ENCODE results near the gene AKR1A1. TPM values are rescaled to one million over a fixed set of nuclear protein-coding genes. Genes with fewer than 3 reads are reported as not detected.
"Not testable (repeated sequence)": the region's sequence is repeated elsewhere in the genome, so short reads cannot be mapped to it uniquely, and the experiment has no call there.

AKR1A1 gene
- total RNA-seq, 1 donor from 2014 or later = 45.4 TPM

GRCh38 chr1:45585496-45586075 is 35.0 kb downstream of the AKR1A1 start:
- peak overlapping the region; percentile 97 for H3K27ac ChIP-seq (replicated peaks)

DNA sequence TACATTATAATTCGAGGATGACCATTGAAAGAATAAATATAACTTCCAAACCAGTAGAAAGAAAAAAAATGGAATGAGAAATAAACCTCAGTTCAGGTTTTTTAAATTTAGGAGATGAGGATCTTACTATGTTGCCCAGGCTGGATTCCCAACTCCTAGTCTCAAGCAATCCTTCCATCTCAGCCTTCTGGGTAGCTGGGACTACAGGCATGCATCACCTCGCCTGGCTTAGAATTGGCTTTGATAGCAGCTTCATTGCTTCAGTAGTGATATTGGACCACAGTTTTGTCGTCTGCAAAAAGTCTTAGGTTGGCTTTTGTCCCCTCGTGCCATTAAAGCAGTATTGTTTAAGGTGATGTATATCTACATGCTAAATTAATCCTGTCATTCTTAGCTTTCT is 36.1 kb downstream of the AKR1A1 start:
- intact Hi-C loops (cut with micrococcal nuclease) = loop anchor here (10.0 kb wide), 1 partner anchor 98 kb away; the partner anchor contains the start of genes GPBP1L1 and TMEM69
- Histone ChIP-seq H3K9me3 (replicated peaks) (no peaks in the 10 kb centered on the region), H3K27ac (replicated peaks) (no peak overlapping the region), H3K4me1 (peaks cover 51% of the 10 kb centered on the region), H3K4me3 (no peak overlapping the region), H3K27me3 (ENCODE audit: low read depth) (no peaks in the 10 kb centered on the region), H3K36me3 (peaks cover 5% of the 10 kb centered on the region)
- DNase-seq = no peak
- no peak for TF ChIP-seq CTCF (IDR thresholded peaks at IDR 0.05; ENCODE audit: borderline replicate concordance)

More at GRCh38 chr1:45585496-45586075, 35.0 kb downstream of the AKR1A1 start:
- Histone ChIP-seq H3K36me3 (no peaks in the 10 kb centered on the region), H3K9me3 (replicated peaks) (no peaks in the 10 kb centered on the region), H3K27me3 (ENCODE audit: low read depth) (no peaks in the 10 kb centered on the region), H3K4me1 (peaks cover 43% of the 10 kb centered on the region), H3K4me3 (peak overlapping the region; percentile 92)
- no peak for DNase-seq
- intact Hi-C loops (cut with micrococcal nuclease) = loop anchor here (10.0 kb wide), 1 partner anchor 99 kb away; the partner anchor contains the start of genes GPBP1L1 and TMEM69
- no peak for TF ChIP-seq CTCF (IDR thresholded peaks at IDR 0.05; ENCODE audit: borderline replicate concordance)

- H3K4me1 ChIP-seq = peaks cover 37% of the 10 kb centered on the region
Observed at GRCh38 chr1:45589861-45590260, 39.2 kb downstream of the AKR1A1 start.

GRCh38 chr1:45594412-45594811 is 43.8 kb downstream of the AKR1A1 start:
- TF ChIP-seq CTCF (IDR thresholded peaks at IDR 0.05; ENCODE audit: borderline replicate concordance) = no peak
- no peak for DNase-seq
- H3K27me3 ChIP-seq (ENCODE audit: low read depth) = no peaks in the 10 kb centered on the region
- peaks cover 37% of the 10 kb centered on the region for H3K36me3 ChIP-seq
- H3K4me1 ChIP-seq = peaks cover 14% of the 10 kb centered on the region
- H3K4me3 ChIP-seq = no peak overlapping the region
- intact Hi-C loops (cut with micrococcal nuclease) = no loop called here
- H3K9me3 ChIP-seq (replicated peaks) = no peaks in the 10 kb centered on the region
- no peak overlapping the region for H3K27ac ChIP-seq (replicated peaks)

More at GRCh38 chr1:45589861-45590260, 39.2 kb downstream of the AKR1A1 start:
- H3K27ac ChIP-seq (replicated peaks) = peak overlapping the region; percentile 40
- no peak for DNase-seq
- H3K4me3 ChIP-seq = peak overlapping the region; percentile 52
- H3K36me3 ChIP-seq = peaks cover 32% of the 10 kb centered on the region
- H3K27me3 ChIP-seq (ENCODE audit: low read depth) = no peaks in the 10 kb centered on the region
- intact Hi-C loops (cut with micrococcal nuclease) = loop anchor here (10.0 kb wide), 1 partner anchor 95 kb away; the partner anchor contains the start of genes GPBP1L1 and TMEM69
- no peaks in the 10 kb centered on the region for H3K9me3 ChIP-seq (replicated peaks)
- TF ChIP-seq CTCF (IDR thresholded peaks at IDR 0.05; ENCODE audit: borderline replicate concordance) = no peak

- DNase-seq; H3K27ac ChIP-seq (replicated peaks); H3K4me1 ChIP-seq; intact Hi-C loops (cut with micrococcal nuclease); H3K4me3 ChIP-seq; H3K9me3 ChIP-seq (replicated peaks); H3K27me3 ChIP-seq (ENCODE audit: low read depth): not testable (repeated sequence)
- H3K36me3 ChIP-seq = peaks cover 33% of the 10 kb centered on the region
Observed at GRCh38 chr1:45596765-45597164, 46.1 kb downstream of the AKR1A1 start.

DNA sequence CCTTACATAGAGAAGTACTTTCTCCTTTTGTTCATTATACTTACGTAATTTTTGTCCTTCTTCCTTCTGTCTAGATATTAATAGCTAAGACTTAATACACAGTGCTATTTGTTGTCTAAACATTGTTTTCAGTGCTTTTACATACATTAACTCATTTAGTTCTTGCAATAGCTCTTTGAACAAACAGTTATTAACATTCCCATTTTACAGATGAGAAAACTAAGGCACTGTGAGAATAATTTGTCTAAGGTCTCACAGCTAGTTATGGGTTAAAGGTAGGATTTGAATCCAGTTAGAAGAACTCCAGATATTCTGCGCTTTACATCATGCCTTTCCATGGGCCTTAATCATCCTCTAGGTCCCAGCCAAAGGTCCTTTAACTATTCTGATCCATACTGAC is 53.6 kb downstream of the AKR1A1 start:
- H3K36me3 ChIP-seq = peaks cover 54% of the 10 kb centered on the region
- intact Hi-C loops (cut with micrococcal nuclease) = no loop called here

More for the DNA sequence above, 53.6 kb downstream of the AKR1A1 start:
- DNase-seq = no peak
- Histone ChIP-seq H3K27ac (replicated peaks) (no peak overlapping the region), H3K9me3 (replicated peaks) (no peaks in the 10 kb centered on the region), H3K4me3 (no peak overlapping the region), H3K27me3 (ENCODE audit: low read depth) (no peaks in the 10 kb centered on the region), H3K4me1 (peaks cover 22% of the 10 kb centered on the region)
- TF ChIP-seq CTCF (IDR thresholded peaks at IDR 0.05; ENCODE audit: borderline replicate concordance) = no peak
